ENCODE data around the gene ACVR2A. TPM values are rescaled to one million over a fixed set of nuclear protein-coding genes. Genes with fewer than 3 reads are reported as not detected.
A peak's percentile ranks its signal among the peaks of the same experiment; 100 is the strongest.

The ACVR2A gene
- total RNA-seq, 1 donor from 2014 or later, result 10.7 TPM

GRCh38 chr2:147904051-147904450, 59.2 kb downstream of the ACVR2A start:
- no peak for TF ChIP-seq CTCF (IDR thresholded peaks at IDR 0.05; ENCODE audit: insufficient read depth, low read length, poor library complexity, severe bottlenecking)
- no peak for DNase-seq (ENCODE audit: low read depth)
- Histone ChIP-seq H3K36me3 (ENCODE audit: control insufficient read depth, insufficient read depth, low read length) (no peaks in the 10 kb centered on the region), H3K27me3 (ENCODE audit: control insufficient read depth, insufficient read depth, low read length) (no peaks in the 10 kb centered on the region), H3K4me3 (ENCODE audit: low read depth, low read length) (no peak overlapping the region)

- no peak for TF ChIP-seq CTCF (IDR thresholded peaks at IDR 0.05; ENCODE audit: insufficient read depth, low read length, poor library complexity, severe bottlenecking)
- H3K36me3 ChIP-seq (ENCODE audit: control insufficient read depth, insufficient read depth, low read length), result no peaks in the 10 kb centered on the region
- no peaks in the 10 kb centered on the region for H3K27me3 ChIP-seq (ENCODE audit: control insufficient read depth, insufficient read depth, low read length)
- no peak overlapping the region for H3K4me3 ChIP-seq (ENCODE audit: low read depth, low read length)
- no peak for DNase-seq (ENCODE audit: low read depth)
Measured at GRCh38 chr2:147909178-147909577, 64.3 kb downstream of the ACVR2A start.

GRCh38 chr2:147910990-147911473, 66.2 kb downstream of the ACVR2A start:
- Histone ChIP-seq H3K36me3 (ENCODE audit: control insufficient read depth, insufficient read depth, low read length) (no peaks in the 10 kb centered on the region), H3K4me3 (ENCODE audit: low read depth, low read length) (no peak overlapping the region), H3K27me3 (ENCODE audit: control insufficient read depth, insufficient read depth, low read length) (no peaks in the 10 kb centered on the region)
- peak; percentile 59 for TF ChIP-seq CTCF (IDR thresholded peaks at IDR 0.05; ENCODE audit: insufficient read depth, low read length, poor library complexity, severe bottlenecking)
- DNase-seq (ENCODE audit: low read depth), result peak; percentile 10

- no peak for TF ChIP-seq CTCF (IDR thresholded peaks at IDR 0.05; ENCODE audit: insufficient read depth, low read length, poor library complexity, severe bottlenecking)
- H3K27me3 ChIP-seq (ENCODE audit: control insufficient read depth, insufficient read depth, low read length), result no peaks in the 10 kb centered on the region
- no peaks in the 10 kb centered on the region for H3K36me3 ChIP-seq (ENCODE audit: control insufficient read depth, insufficient read depth, low read length)
- H3K4me3 ChIP-seq (ENCODE audit: low read depth, low read length), result no peak overlapping the region
- no peak for DNase-seq (ENCODE audit: low read depth)
Measured at GRCh38 chr2:147913701-147914480, 69.1 kb downstream of the ACVR2A start.

GRCh38 chr2:147916067-147916466, 71.2 kb downstream of the ACVR2A start:
- H3K36me3 ChIP-seq (ENCODE audit: control insufficient read depth, insufficient read depth, low read length), result no peaks in the 10 kb centered on the region
- no peak for DNase-seq (ENCODE audit: low read depth)
- H3K27me3 ChIP-seq (ENCODE audit: control insufficient read depth, insufficient read depth, low read length), result no peaks in the 10 kb centered on the region
- no peak overlapping the region for H3K4me3 ChIP-seq (ENCODE audit: low read depth, low read length)
- no peak for TF ChIP-seq CTCF (IDR thresholded peaks at IDR 0.05; ENCODE audit: insufficient read depth, low read length, poor library complexity, severe bottlenecking)

GRCh38 chr2:147916723-147917122, 71.9 kb downstream of the ACVR2A start:
- DNase-seq (ENCODE audit: low read depth), result no peak
- TF ChIP-seq CTCF (IDR thresholded peaks at IDR 0.05; ENCODE audit: insufficient read depth, low read length, poor library complexity, severe bottlenecking), result no peak
- H3K4me3 ChIP-seq (ENCODE audit: low read depth, low read length), result no peak overlapping the region
- H3K27me3 ChIP-seq (ENCODE audit: control insufficient read depth, insufficient read depth, low read length), result no peaks in the 10 kb centered on the region
- no peaks in the 10 kb centered on the region for H3K36me3 ChIP-seq (ENCODE audit: control insufficient read depth, insufficient read depth, low read length)

Data from kidney epithelial cell (primary cell).